PFSK-1 (cell line): ENCODE measurements around the gene NTN1.

Experiments
- FOXP2 ChIP-seq: optimal IDR thresholded peaks from 2 replicates; pipeline ENCODE3; 2011; ENCODE audit warnings: borderline replicate concordance, control low read depth, inconsistent platforms; ENCODE audit not compliant: insufficient read depth; ENCODE audit errors: extremely low read length, extremely low read depth
- POLR2AphosphoS5 ChIP-seq: IDR thresholded peaks from 2 replicates; pipeline ENCODE4 v1.6.1; 2012; ENCODE audit warnings: low read depth, mild to moderate bottlenecking, control low read depth, low read length, moderate library complexity
- SIN3A ChIP-seq: IDR thresholded peaks from 2 replicates; pipeline ENCODE4 v1.6.1; 2012; ENCODE audit warnings: mild to moderate bottlenecking, low read length, moderate library complexity, borderline replicate concordance; ENCODE audit not compliant: insufficient read depth
- TAF1 ChIP-seq: IDR thresholded peaks from 2 replicates; pipeline ENCODE4 v1.6.1; 2012; ENCODE audit warnings: low read length, control low read depth, borderline replicate concordance; ENCODE audit not compliant: insufficient read depth
- TF ChIP-seq, protein P1 (sequence below), 2 experiments: IDR thresholded peaks; 2 replicates each; pipeline versions ENCODE4 v1.6.1 to v1.8.0; 2011 to 2012; ENCODE audit warnings: low read depth in 2 of 2, low read length in 2 of 2, control low read depth in 1 of 2, inconsistent platforms in 1 of 2, mild to moderate bottlenecking in 1 of 2, moderate library complexity in 1 of 2; ENCODE audit not compliant: insufficient read depth in 1 of 2

The NTN1 gene

DNA sequence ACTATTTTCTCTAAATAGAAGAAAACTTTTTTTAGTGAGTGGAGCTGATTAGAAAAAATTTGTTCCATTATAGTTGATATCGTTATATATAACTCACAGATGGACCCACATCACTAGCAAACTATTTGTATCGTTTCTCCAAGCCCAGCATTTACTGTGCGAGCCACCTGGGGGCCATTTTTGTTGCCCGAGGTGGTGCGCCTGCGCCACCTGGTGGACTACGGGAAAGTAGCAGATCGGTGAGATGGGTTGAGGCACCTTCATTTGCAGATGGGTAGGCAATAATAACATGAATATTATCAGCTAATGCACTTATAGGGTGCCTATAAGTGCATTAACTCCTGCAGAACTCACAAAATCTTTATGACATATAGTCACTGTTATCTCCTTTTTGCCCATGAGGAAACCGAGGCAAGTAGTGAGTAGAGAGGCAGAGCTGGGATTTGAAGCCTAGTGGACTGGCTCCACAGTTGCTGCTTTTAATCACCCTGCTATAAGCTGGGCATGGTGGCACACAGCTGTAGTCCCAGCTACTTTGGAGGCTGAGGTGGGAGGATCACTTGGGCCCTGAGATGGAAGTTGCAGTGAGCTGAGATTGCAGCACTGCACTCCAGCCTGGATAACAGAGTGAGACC is 23.2 kb upstream of the NTN1 start:
- TF ChIP-seq, protein P1, sequence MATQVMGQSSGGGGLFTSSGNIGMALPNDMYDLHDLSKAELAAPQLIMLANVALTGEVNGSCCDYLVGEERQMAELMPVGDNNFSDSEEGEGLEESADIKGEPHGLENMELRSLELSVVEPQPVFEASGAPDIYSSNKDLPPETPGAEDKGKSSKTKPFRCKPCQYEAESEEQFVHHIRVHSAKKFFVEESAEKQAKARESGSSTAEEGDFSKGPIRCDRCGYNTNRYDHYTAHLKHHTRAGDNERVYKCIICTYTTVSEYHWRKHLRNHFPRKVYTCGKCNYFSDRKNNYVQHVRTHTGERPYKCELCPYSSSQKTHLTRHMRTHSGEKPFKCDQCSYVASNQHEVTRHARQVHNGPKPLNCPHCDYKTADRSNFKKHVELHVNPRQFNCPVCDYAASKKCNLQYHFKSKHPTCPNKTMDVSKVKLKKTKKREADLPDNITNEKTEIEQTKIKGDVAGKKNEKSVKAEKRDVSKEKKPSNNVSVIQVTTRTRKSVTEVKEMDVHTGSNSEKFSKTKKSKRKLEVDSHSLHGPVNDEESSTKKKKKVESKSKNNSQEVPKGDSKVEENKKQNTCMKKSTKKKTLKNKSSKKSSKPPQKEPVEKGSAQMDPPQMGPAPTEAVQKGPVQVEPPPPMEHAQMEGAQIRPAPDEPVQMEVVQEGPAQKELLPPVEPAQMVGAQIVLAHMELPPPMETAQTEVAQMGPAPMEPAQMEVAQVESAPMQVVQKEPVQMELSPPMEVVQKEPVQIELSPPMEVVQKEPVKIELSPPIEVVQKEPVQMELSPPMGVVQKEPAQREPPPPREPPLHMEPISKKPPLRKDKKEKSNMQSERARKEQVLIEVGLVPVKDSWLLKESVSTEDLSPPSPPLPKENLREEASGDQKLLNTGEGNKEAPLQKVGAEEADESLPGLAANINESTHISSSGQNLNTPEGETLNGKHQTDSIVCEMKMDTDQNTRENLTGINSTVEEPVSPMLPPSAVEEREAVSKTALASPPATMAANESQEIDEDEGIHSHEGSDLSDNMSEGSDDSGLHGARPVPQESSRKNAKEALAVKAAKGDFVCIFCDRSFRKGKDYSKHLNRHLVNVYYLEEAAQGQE (IDR thresholded peaks at IDR 0.05; ENCODE audit: insufficient read depth in 1 of 2, low read depth in 2 of 2, low read length in 2 of 2): no peak

DNA sequence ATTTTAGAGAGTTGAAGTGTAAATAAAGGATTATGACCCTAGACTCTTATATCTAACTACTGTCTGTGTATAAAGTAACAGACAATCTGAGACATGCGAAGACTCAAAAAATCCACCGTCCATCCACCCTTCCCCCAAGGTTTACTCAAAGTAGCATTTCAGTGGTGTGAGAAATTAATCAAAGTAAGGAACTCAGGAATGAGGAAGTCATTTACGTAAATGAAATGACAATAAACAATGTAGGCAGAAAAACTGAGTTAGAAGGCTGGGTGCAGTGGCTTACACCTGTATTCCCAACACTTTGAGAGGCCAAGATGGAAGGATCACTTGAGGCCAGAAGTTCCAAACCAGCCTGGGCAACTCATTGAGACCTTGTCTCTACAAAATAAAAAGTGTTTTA is 19.8 kb upstream of the NTN1 start:
- TF ChIP-seq FOXP2: no peak
- no peak for TF ChIP-seq POLR2AphosphoS5
- TF ChIP-seq SIN3A: no peak
- no peak for TF ChIP-seq TAF1
- TF ChIP-seq, protein P1 (IDR thresholded peaks at IDR 0.05; ENCODE audit: insufficient read depth in 1 of 2, low read depth in 2 of 2, low read length in 2 of 2): no peak

DNA sequence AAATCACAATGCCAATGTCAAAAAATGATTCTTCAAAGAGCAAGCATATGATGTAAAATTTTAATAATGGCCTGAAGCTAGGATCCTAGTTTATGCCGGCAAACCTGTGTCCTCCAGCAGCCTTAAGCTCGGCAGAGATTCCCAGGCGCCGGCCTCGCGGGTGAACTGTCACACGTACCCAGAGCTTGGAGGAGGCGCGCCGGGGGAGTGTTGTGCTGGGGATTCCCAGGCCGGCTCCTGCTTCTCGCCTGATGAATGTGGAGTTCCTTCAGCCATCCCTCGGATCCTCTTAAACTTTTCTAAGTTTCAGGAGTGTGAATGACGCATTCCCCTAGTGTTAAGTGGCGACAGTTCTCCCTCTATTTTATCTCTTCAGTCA is 19.1 kb upstream of the NTN1 start:
- TF ChIP-seq POLR2AphosphoS5: no peak
- TF ChIP-seq SIN3A: no peak
- no peak for TF ChIP-seq FOXP2
- TF ChIP-seq TAF1: no peak
- TF ChIP-seq, protein P1 (IDR thresholded peaks at IDR 0.05; ENCODE audit: insufficient read depth in 1 of 2, low read depth in 2 of 2, low read length in 2 of 2): no peak

DNA sequence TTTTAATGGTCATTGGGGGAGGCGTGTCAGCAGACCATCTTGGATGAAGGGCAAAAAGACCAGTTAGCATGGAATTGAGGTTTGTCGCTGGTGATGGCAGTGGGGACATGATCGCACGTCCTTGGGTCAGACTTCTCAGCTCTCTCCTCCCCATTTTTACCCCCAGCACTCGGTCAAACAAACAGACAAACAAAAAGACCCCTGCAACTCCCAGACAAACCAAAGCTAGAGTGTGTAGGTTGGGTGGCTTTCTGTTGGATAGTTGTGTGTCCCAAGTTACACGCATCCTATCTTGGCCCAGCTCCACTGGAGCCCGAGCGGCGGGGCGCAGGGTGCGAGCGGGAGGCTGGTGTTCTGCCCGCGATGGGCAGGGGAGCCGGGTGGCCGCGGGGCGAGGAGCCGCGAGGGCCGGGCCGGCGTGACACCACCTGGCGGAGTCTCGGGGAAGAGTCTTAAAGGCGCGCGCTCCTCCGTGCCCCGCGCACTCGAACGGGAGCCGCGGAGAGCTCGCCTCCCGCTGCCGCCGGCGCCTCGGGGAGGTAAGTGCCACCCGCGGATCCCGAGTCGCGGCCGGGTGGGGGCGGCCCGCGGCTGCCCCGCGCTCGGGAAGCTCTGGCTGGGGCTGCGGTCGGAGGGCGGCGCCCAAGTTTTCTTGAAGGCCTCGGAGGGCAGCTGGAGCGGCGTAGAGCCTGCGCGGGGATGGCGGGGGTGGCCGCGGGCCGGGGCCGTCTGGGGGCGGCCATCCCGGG is 18.5 kb upstream of the NTN1 start:
- TF ChIP-seq FOXP2: no peak
- no peak for TF ChIP-seq POLR2AphosphoS5
- TF ChIP-seq, protein P1 (IDR thresholded peaks at IDR 0.05; ENCODE audit: insufficient read depth in 1 of 2, low read depth in 2 of 2, low read length in 2 of 2): no peak
- TF ChIP-seq TAF1: no peak
- TF ChIP-seq SIN3A: no peak
